MM.1S (cell line): ENCODE data around the gene FBRS.

ENCODE experiments used
- CTCF ChIP-seq: fragments of 300-600 bp; sonication (generic); IDR thresholded peaks from 2 replicates; pipeline ENCODE4 v1.5.1; 2016; ENCODE audit warnings: antibody characterized with exemption, low read length, mixed read lengths
- EZH2 ChIP-seq: fragments of 300-600 bp; sonication (generic); optimal IDR thresholded peaks from 2 replicates; pipeline ENCODE3; 2017; ENCODE audit warnings: low read depth, mild to moderate bottlenecking, antibody characterized with exemption, low read length, mixed read lengths
- EZH2phosphoT487 ChIP-seq: fragments of 300-600 bp; sonication (generic); IDR thresholded peaks from 2 replicates; pipeline ENCODE4 v1.6.1; 2018; ENCODE audit warnings: antibody characterized with exemption, low read length

GRCh38 chr16:30641378-30641982 is 16.8 kb upstream of the FBRS start:
- TF ChIP-seq EZH2, result no peak
- no peak for TF ChIP-seq CTCF
- TF ChIP-seq EZH2phosphoT487, result no peak
